K562 (cell line): Measurements from ENCODE around the gene PACS2. TPM values are rescaled to one million over a fixed set of nuclear protein-coding genes. Genes with fewer than 3 reads are reported as not detected.

Experiments used
- ATAC-seq: fragments of 200-7000 bp; cut with Tn5 transposase; 3 replicates; pipeline ENCODE4 v1.9.1; 2020; ENCODE audit warnings: moderate library complexity
- BruUV-seq: library from RNA; stranded (reverse); fragments of 400-500 nt; replicated peaks from 2 replicates; lab custom pipeline; 2021; lab: Mats Ljungman, UMichigan
- CTCF ChIA-PET: fragments of 300-600 bp; formaldehyde crosslinking; extraction: SDS; loops from one replicate; lab custom pipeline; 2021; ENCODE audit warnings: low intra/inter-chr PET ratio; lab: Yijun Ruan, JAX
- POLR2A ChIA-PET: fragments of 300-600, 350-650 bp; sonication (Branson Sonifier 250); formaldehyde crosslinking; extraction: SDS; loops from one replicate; lab custom pipeline; 2021; ENCODE audit warnings: antibody characterized with exemption, inconsistent platforms; lab: Yijun Ruan, JAX
- DNase-seq, 4 experiments: peaks; one replicate each; pipeline versions ENCODE4 v3.0.0 to v3.0.0-alpha.2; 2011 to 2018; ENCODE audit warnings: low spot score in 3 of 4, mixed read lengths in 3 of 4; ENCODE audit errors: extremely low read depth in 1 of 4
- FAIRE-seq: peaks from 2 replicates; lab custom pipeline; 2011; peaks lifted over from hg19 to GRCh38; lab: Jason Lieb, UNC
- H2AFZ ChIP-seq: 2 replicates; pipeline ENCODE4 v1.6.0; 2011; ENCODE audit warnings: low read depth, low read length, control low read depth, inconsistent platforms
- H3K27ac ChIP-seq: fragments of 200-600 bp; 3 replicates; pipeline ENCODE4 v1.8.0; 2011; ENCODE audit warnings: low read depth, mild to moderate bottlenecking, control low read depth, inconsistent platforms, low read length, moderate library complexity, mixed read lengths; ENCODE audit errors: extremely low read depth
- H3K27me3 ChIP-seq, 2 experiments: fragments of 300-600 bp in 1 of 2; 2 replicates in 1 of 2; 3 replicates in 1 of 2; pipeline versions ENCODE4 v1.6.0 to v1.8.0; 2011; ENCODE audit warnings: inconsistent platforms in 2 of 2, low read length in 2 of 2, mild to moderate bottlenecking in 1 of 2, mixed read lengths in 1 of 2, moderate library complexity in 1 of 2; ENCODE audit not compliant: control insufficient read depth in 2 of 2, insufficient read depth in 2 of 2
- H3K36me3 ChIP-seq: fragments of 300-600 bp; 3 replicates; pipeline ENCODE4 v1.8.0; 2011; ENCODE audit warnings: mild to moderate bottlenecking, low read length, inconsistent platforms; ENCODE audit not compliant: control insufficient read depth, insufficient read depth
- H3K4me1 ChIP-seq, 2 experiments: fragments of 200-600 bp in 1 of 2; replicated peaks in 1 of 2; 2 replicates in 1 of 2; 3 replicates in 1 of 2; pipeline versions ENCODE4 v1.5.1 to v1.8.0; 2011; ENCODE audit warnings: inconsistent platforms in 2 of 2, low read length in 2 of 2, mild to moderate bottlenecking in 1 of 2, mixed read lengths in 1 of 2, moderate library complexity in 1 of 2; ENCODE audit not compliant: control insufficient read depth in 2 of 2, insufficient read depth in 2 of 2
- H3K4me2 ChIP-seq: 2 replicates; pipeline ENCODE4 v1.6.1; 2011; ENCODE audit warnings: low read length, control low read depth, inconsistent platforms, mixed read lengths; ENCODE audit not compliant: insufficient read depth
- H3K4me3 ChIP-seq: fragments of 200-600 bp; sonication (generic), shearing (Covaris generic); 2 replicates; pipeline ENCODE4 v1.5.1; 2016; ENCODE audit warnings: control low read depth, inconsistent platforms
- H3K79me2 ChIP-seq: fragments of 200-600 bp; 3 replicates; pipeline ENCODE4 v1.8.0; 2011; ENCODE audit warnings: low read length, inconsistent platforms; ENCODE audit not compliant: control insufficient read depth, insufficient read depth
- H3K9ac ChIP-seq, 2 experiments: 2 replicates each; pipeline versions ENCODE4 v1.6.0 to v1.6.1; 2011; ENCODE audit warnings: low read depth in 2 of 2, low read length in 2 of 2, control low read depth in 1 of 2, inconsistent platforms in 1 of 2, mild to moderate bottlenecking in 1 of 2, mixed read lengths in 1 of 2; ENCODE audit not compliant: insufficient read depth in 1 of 2
- H3K9me1 ChIP-seq: one replicate; pipeline ENCODE4 v1.6.0; 2011; ENCODE audit warnings: inconsistent platforms, mild to moderate bottlenecking, low read length, moderate library complexity; ENCODE audit not compliant: control insufficient read depth, insufficient read depth
- H3K9me3 ChIP-seq: replicated peaks from 2 replicates; pipeline ENCODE4 v1.5.1; 2011; ENCODE audit warnings: low read depth, low read length, inconsistent platforms; ENCODE audit not compliant: control insufficient read depth, insufficient read depth
- H4K20me1 ChIP-seq: replicated peaks from 2 replicates; pipeline ENCODE4 v1.6.1; 2011; ENCODE audit warnings: low read length, inconsistent platforms, mixed read lengths; ENCODE audit not compliant: control insufficient read depth, insufficient read depth
- ELK1 ChIP-seq: sonication (generic); formaldehyde crosslinking; IDR thresholded peaks from 2 replicates; pipeline ENCODE4 v1.8.1; 2022; ENCODE audit warnings: missing genetic modification reagents
- ELK3 ChIP-seq: fragments of 450-650 bp; formaldehyde crosslinking; IDR thresholded peaks from 2 replicates; pipeline ENCODE4 v1.4.0; 2020; ENCODE audit warnings: mild to moderate bottlenecking
- SETDB1 ChIP-seq: IDR thresholded peaks from one replicate; pipeline ENCODE4 v1.6.1; 2012; ENCODE audit warnings: low read length, control low read depth, inconsistent platforms
- ZNF561 ChIP-seq: fragments of 450-650 bp; formaldehyde crosslinking; conservative IDR thresholded peaks from 2 replicates; pipeline ENCODE4 v1.4.0; 2020; ENCODE audit warnings: mild to moderate bottlenecking, moderate library complexity
- WGBS: fragments of 100-300 bp; shearing (Covaris generic); methylation state at CpG from one replicate; pipeline ENCODE4 v1.1.6; 2016; ENCODE audit warnings: low coverage, mixed read lengths; ENCODE audit not compliant: insufficient coverage; ENCODE audit errors: missing lambda C conversion rate; 5-methylcytosine and 5-hydroxymethylcytosine counted together
- in situ Hi-C: fragments of 300-500 bp; cut with MboI; formaldehyde crosslinking; loops from 4 replicates; pipeline ENCODE4 v1.15.0; 2018; ENCODE audit warnings: inconsistent platforms, mixed read lengths
- intact Hi-C: fragments of 100-400 bp; cut with micrococcal nuclease; formaldehyde crosslinking; loops from 2 replicates; pipeline ENCODE4 v1.14.2; 2022
- polyA plus RNA-seq, 8 experiments: library from polyadenylated mRNA; depleted of rRNA in 4 of 8; stranded (reverse) in 5 of 8; unstranded in 3 of 8; fragments of >200 nt; fragmentation: Nextera tagmentation in 2 of 8; fragmentation: Illumina TruSeq in 1 of 8; extraction: Ambion mirVana in 2 of 8; extraction: Trizol in 1 of 8; gene quantifications; 2 replicates each; pipeline versions ENCODE4 v1.2.1 to v1.2.3, GENCODE V29; 2011 to 2014; ENCODE audit warnings: inconsistent platforms in 1 of 8, missing spikeins in 1 of 8
- total RNA-seq, 7 experiments: library from RNA; depleted of rRNA in 6 of 7; stranded (reverse); fragments of >200 nt in 6 of 7; fragmentation: Illumina TruSeq in 2 of 7; extraction: Trizol in 2 of 7; gene quantifications; 2 replicates each; pipeline versions ENCODE4 v1.2.1 to v1.2.3, GENCODE V29; 2011 to 2021; ENCODE audit warnings: low replicate concordance in 1 of 7

The PACS2 gene
- total and polyA plus RNA-seq, 9 of the 15 experiments (the other 6 are each of a cell fraction or from before 2014, with no cell fraction given): 0.11 to 20.8 (median 9.9) TPM

- TF ChIP-seq ELK3 (CRISPR knock-in tag) (no peak), ELK1 (CRISPR knock-in tag) (no peak), ZNF561 (CRISPR knock-in tag) (no peak)
- TF ChIP-seq, all 486 proteins: peak for 0
Measured at GRCh38 chr14:105347587-105347968, 33.0 kb downstream of the PACS2 start (continued).

- H3K9me1 ChIP-seq: no peaks in the 10 kb centered on the region
- H3K9ac ChIP-seq: no peak overlapping the region; a peak in 1 of 4 replicates
- no peaks in the 10 kb centered on the region; the same call in 2 of the 3 replicates for H3K79me2 ChIP-seq
- POLR2A ChIA-PET: no interaction called here
- no TSS peak for BruUV-seq
- no peak for TF ChIP-seq SETDB1
- in situ Hi-C loops: loop anchor here (10.0 kb wide), 1 partner anchor 84 kb away; no protein-coding TSS in a partner anchor
- H4K20me1 ChIP-seq: 0 out of 2 replicates have a peak, but pooled peaks cover 3% of the 10 kb centered on the region
- H3K36me3 ChIP-seq: no peaks in the 10 kb centered on the region
- H3K9me3 ChIP-seq: no peaks in the 10 kb centered on the region
- ATAC-seq (0 out of 3 replicates have a peak, but pooled peaks have one; percentile 20), DNase-seq (no peak), FAIRE-seq (no peak)
- WGBS: 68% methylated on average over 10 of the region's 26 CpGs
- no peaks in the 10 kb centered on the region for H3K27me3 ChIP-seq
- H2AFZ ChIP-seq: no peak overlapping the region
- H3K4me1 ChIP-seq: peaks cover 10 to 54% of the 10 kb centered on the region in 2 experiments; a peak in 4 of 5 replicates
- intact Hi-C loops: no loop called here
- no peak overlapping the region for H3K27ac ChIP-seq
- H3K4me3 ChIP-seq: no peak overlapping the region
- CTCF ChIA-PET: no interaction called here
- H3K4me2 ChIP-seq: no peak overlapping the region
Measured at GRCh38 chr14:105348169-105348944, 33.8 kb downstream of the PACS2 start.
